OCI-LY1 (cell line): ENCODE measurements around the gene NPHS2.

Experiments used
- CTCF ChIP-seq: fragments of 200-600 bp; sonication (generic), shearing (Covaris generic); IDR thresholded peaks from 2 replicates; pipeline ENCODE4 v1.5.1; 2017; ENCODE audit warnings: mild to moderate bottlenecking, antibody characterized with exemption, low read length, moderate library complexity, mixed read lengths
- EZH2 ChIP-seq: fragments of 200-600 bp; sonication (generic), shearing (Covaris generic); IDR thresholded peaks from 2 replicates; pipeline ENCODE4 v1.8.0; 2017; ENCODE audit warnings: borderline replicate concordance, mixed run types, mild to moderate bottlenecking, antibody characterized with exemption, low read length, moderate library complexity, mixed read lengths

GRCh38 chr1:179583771-179584320, 8.1 kb upstream of the NPHS2 start:
- TF ChIP-seq CTCF (no peak), EZH2 (no peak)
